ENCODE data around the gene RBMS1. TPM values are rescaled to one million over a fixed set of nuclear protein-coding genes. Genes with fewer than 3 reads are reported as not detected.
A peak's percentile ranks its signal among the peaks of the same experiment; 100 is the strongest.

Gene RBMS1
- total RNA-seq, 5 donors from 2014 or later (not counting 1 experiment from before 2014, with no cell fraction given) = 94.2 to 137 (median 105) TPM

GRCh38 chr2:160334028-160334741, 159.4 kb downstream of the RBMS1 start:
- CTCF ChIA-PET = interaction anchor here in 1 of 2 donors (0.9 to 3.4 kb wide), 4 partner anchors 10 to 729 kb away, joined by 3 to 16 read pairs (median 3); no protein-coding TSS in a partner anchor
- 56% methylated on average over 3 of the region's 4 CpGs for WGBS (ENCODE audit: insufficient coverage)
- Mint-ChIP-seq H3K36me3 (peaks cover 11% of the 10 kb centered on the region), H3K27ac (peak overlapping the region; percentile 87 to 90), H3K4me1 (peaks cover 90 to 93% (median 92%) of the 10 kb centered on the region in 3 donors), H3K27me3 (no peaks in the 10 kb centered on the region), H3K4me3 (no peak overlapping the region), H3K9me3 (no peaks in the 10 kb centered on the region)
- peaks cover 0 to 1% of the 10 kb centered on the region in 2 donors for H3K36me3 ChIP-seq (ENCODE audit: control insufficient read depth in 2 of 2, extremely low read depth in 1 of 2, insufficient read depth in 1 of 2, low read length in 1 of 2)
- POLR2A ChIA-PET = interaction anchor here in 1 of 2 donors (0.6 kb wide), 1 partner anchor 155 kb away, joined by 3 read pairs; no protein-coding TSS in a partner anchor
- H3K4me1 ChIP-seq (ENCODE audit: control insufficient read depth in 1 of 2, extremely low read depth in 1 of 2, insufficient read depth in 2 of 2, low read length in 2 of 2) = peaks cover 36 to 45% of the 10 kb centered on the region in 2 experiments
- DNase-seq = peak in 1 of 35 experiments; percentile 10
- H3K9me3 ChIP-seq = no peaks in the 10 kb centered on the region
- H3K4me3 ChIP-seq (ENCODE audit: control insufficient read depth in 1 of 2, extremely low read depth in 1 of 2, low read length in 1 of 2) = no peak overlapping the region
- H3K27ac ChIP-seq (ENCODE audit: low read length) = peak overlapping the region; percentile 8
- no peaks in the 10 kb centered on the region for H3K27me3 ChIP-seq (replicated peaks in 1 of 2; ENCODE audit: control insufficient read depth in 2 of 2, extremely low read depth in 1 of 2, insufficient read depth in 2 of 2, low read length in 1 of 2)
- peak in 3 of 4 experiments; percentile 20 to 32 (median 28) for ATAC-seq (replicated peaks in 1 of 4)

GRCh38 chr2:160333324-160334027, 160.1 kb downstream of the RBMS1 start:
- Mint-ChIP-seq H3K36me3 (peaks cover 8% of the 10 kb centered on the region), H3K9me3 (no peaks in the 10 kb centered on the region), H3K4me1 (peaks cover 90 to 93% (median 92%) of the 10 kb centered on the region in 3 donors), H3K27me3 (no peaks in the 10 kb centered on the region), H3K27ac (peak overlapping the region; percentile 87 to 90), H3K4me3 (no peak overlapping the region)
- ChIA-PET POLR2A (no interaction called here), CTCF (interaction anchor here in 1 of 2 donors (1.4 to 3.4 kb wide), 2 partner anchors 10 to 637 kb away, joined by 3 to 16 read pairs; no protein-coding TSS in a partner anchor)
- WGBS (ENCODE audit: insufficient coverage) = no CpG with 5 or more reads among the region's 2 CpGs
- DNase-seq (no peak), ATAC-seq (replicated peaks in 1 of 4) (peak in 1 of 4 experiments; percentile 64)
- no peak overlapping the region for H3K4me3 ChIP-seq (ENCODE audit: control insufficient read depth in 1 of 2, extremely low read depth in 1 of 2, low read length in 1 of 2)
- H3K36me3 ChIP-seq (ENCODE audit: control insufficient read depth in 2 of 2, extremely low read depth in 1 of 2, insufficient read depth in 1 of 2, low read length in 1 of 2) = peaks cover 0 to 2% of the 10 kb centered on the region in 2 donors
- H3K27ac ChIP-seq (ENCODE audit: low read length) = peak overlapping the region; percentile 25
- peaks cover 41 to 48% of the 10 kb centered on the region in 2 experiments for H3K4me1 ChIP-seq (ENCODE audit: control insufficient read depth in 1 of 2, extremely low read depth in 1 of 2, insufficient read depth in 2 of 2, low read length in 2 of 2)
- H3K27me3 ChIP-seq (replicated peaks in 1 of 2; ENCODE audit: control insufficient read depth in 2 of 2, extremely low read depth in 1 of 2, insufficient read depth in 2 of 2, low read length in 1 of 2) = no peaks in the 10 kb centered on the region
- H3K9me3 ChIP-seq = no peaks in the 10 kb centered on the region

- DNase-seq (peak in 9 of 35 experiments; percentile 4 to 52 (median 17)), ATAC-seq (replicated peaks in 1 of 4) (peak; percentile 31 to 82 (median 68))
- CTCF ChIA-PET = interaction anchor here (0.8 to 3.4 kb wide), 3 partner anchors 9 to 639 kb away, joined by 3 to 16 read pairs (median 3); no protein-coding TSS in a partner anchor
- peaks cover 8% of the 10 kb centered on the region for H3K36me3 Mint-ChIP-seq
- peaks cover 0 to 2% of the 10 kb centered on the region in 2 donors for H3K36me3 ChIP-seq (ENCODE audit: control insufficient read depth in 2 of 2, extremely low read depth in 1 of 2, insufficient read depth in 1 of 2, low read length in 1 of 2)
- H3K27ac Mint-ChIP-seq = peak overlapping the region; percentile 60 to 68
- no peaks in the 10 kb centered on the region for H3K9me3 ChIP-seq
- H3K27me3 Mint-ChIP-seq = no peaks in the 10 kb centered on the region
- WGBS (ENCODE audit: insufficient coverage) = no CpG with 5 or more reads among the region's 2 CpGs
- no peaks in the 10 kb centered on the region for H3K9me3 Mint-ChIP-seq
- POLR2A ChIA-PET = no interaction called here
- no peak overlapping the region for H3K4me3 ChIP-seq (ENCODE audit: control insufficient read depth in 1 of 2, extremely low read depth in 1 of 2, low read length in 1 of 2)
- peaks cover 41 to 49% of the 10 kb centered on the region in 2 experiments for H3K4me1 ChIP-seq (ENCODE audit: control insufficient read depth in 1 of 2, extremely low read depth in 1 of 2, insufficient read depth in 2 of 2, low read length in 2 of 2)
- H3K27me3 ChIP-seq (replicated peaks in 1 of 2; ENCODE audit: control insufficient read depth in 2 of 2, extremely low read depth in 1 of 2, insufficient read depth in 2 of 2, low read length in 1 of 2) = no peaks in the 10 kb centered on the region
- H3K4me1 Mint-ChIP-seq = peaks cover 94 to 98% (median 95%) of the 10 kb centered on the region in 3 donors
- H3K4me3 Mint-ChIP-seq = peak overlapping the region in 2 of 3 donors; percentile 28 to 59
- no peak overlapping the region for H3K27ac ChIP-seq (ENCODE audit: low read length)
Observed at GRCh38 chr2:160332318-160332717, 161.3 kb downstream of the RBMS1 start.

GRCh38 chr2:160331258-160332025, 162.2 kb downstream of the RBMS1 start:
- DNase-seq = no peak
- Mint-ChIP-seq H3K27ac (peak overlapping the region; percentile 56 to 71), H3K27me3 (no peaks in the 10 kb centered on the region), H3K4me3 (peak overlapping the region in 2 of 3 donors; percentile 2 to 59), H3K4me1 (peaks cover 95 to 98% (median 96%) of the 10 kb centered on the region in 3 donors), H3K36me3 (peaks cover 8% of the 10 kb centered on the region), H3K9me3 (no peaks in the 10 kb centered on the region)
- 33% methylated on average over 3 of the region's 6 CpGs for WGBS (ENCODE audit: insufficient coverage)
- ChIA-PET CTCF (interaction anchor here in 1 of 2 donors (0.5 to 0.7 kb wide), 2 partner anchors 385 to 730 kb away, joined by 3 read pairs; no protein-coding TSS in a partner anchor), POLR2A (interaction anchor here in 1 of 2 donors (1.1 kb wide), 1 partner anchor 9 kb away, joined by 3 read pairs; no protein-coding TSS in a partner anchor)
- no peaks in the 10 kb centered on the region for H3K27me3 ChIP-seq (replicated peaks in 1 of 2; ENCODE audit: control insufficient read depth in 2 of 2, extremely low read depth in 1 of 2, insufficient read depth in 2 of 2, low read length in 1 of 2)
- H3K4me1 ChIP-seq (ENCODE audit: control insufficient read depth in 1 of 2, extremely low read depth in 1 of 2, insufficient read depth in 2 of 2, low read length in 2 of 2) = peaks cover 35 to 55% of the 10 kb centered on the region in 2 experiments
- H3K36me3 ChIP-seq (ENCODE audit: control insufficient read depth in 2 of 2, extremely low read depth in 1 of 2, insufficient read depth in 1 of 2, low read length in 1 of 2) = peaks cover 0 to 2% of the 10 kb centered on the region in 2 donors
- ATAC-seq (replicated peaks in 1 of 4) = no peak
- no peaks in the 10 kb centered on the region for H3K9me3 ChIP-seq
- H3K4me3 ChIP-seq (ENCODE audit: control insufficient read depth in 1 of 2, extremely low read depth in 1 of 2, low read length in 1 of 2) = no peak overlapping the region
- H3K27ac ChIP-seq (ENCODE audit: low read length) = peak overlapping the region; percentile 2

- ATAC-seq (replicated peaks in 1 of 4) (peak in 1 of 4 experiments; percentile 18), DNase-seq (no peak)
- WGBS (ENCODE audit: insufficient coverage) = 85% methylated on average over 4 of the region's 9 CpGs
- H3K36me3 Mint-ChIP-seq = peaks cover 8% of the 10 kb centered on the region
- no peak overlapping the region for H3K27ac ChIP-seq (ENCODE audit: low read length)
- no peaks in the 10 kb centered on the region for H3K27me3 ChIP-seq (replicated peaks in 1 of 2; ENCODE audit: control insufficient read depth in 2 of 2, extremely low read depth in 1 of 2, insufficient read depth in 2 of 2, low read length in 1 of 2)
- no peak overlapping the region for H3K4me3 ChIP-seq (ENCODE audit: control insufficient read depth in 1 of 2, extremely low read depth in 1 of 2, low read length in 1 of 2)
- H3K36me3 ChIP-seq (ENCODE audit: control insufficient read depth in 2 of 2, extremely low read depth in 1 of 2, insufficient read depth in 1 of 2, low read length in 1 of 2) = peaks cover 0 to 2% of the 10 kb centered on the region in 2 donors
- H3K9me3 ChIP-seq = no peaks in the 10 kb centered on the region
- no peaks in the 10 kb centered on the region for H3K9me3 Mint-ChIP-seq
- ChIA-PET POLR2A (interaction anchor here (0.7 to 1.1 kb wide), 3 partner anchors 30 to 74 kb away, joined by 3 to 7 read pairs (median 3); no protein-coding TSS in a partner anchor), CTCF (interaction anchor here in 1 of 2 donors (0.6 to 1.2 kb wide), 4 partner anchors 8 to 666 kb away, joined by 3 to 4 read pairs (median 3); no protein-coding TSS in a partner anchor)
- H3K27me3 Mint-ChIP-seq = no peaks in the 10 kb centered on the region
- H3K4me3 Mint-ChIP-seq = peak overlapping the region; percentile 25 to 48 (median 39)
- H3K4me1 ChIP-seq (ENCODE audit: control insufficient read depth in 1 of 2, extremely low read depth in 1 of 2, insufficient read depth in 2 of 2, low read length in 2 of 2) = peaks cover 33 to 64% of the 10 kb centered on the region in 2 experiments
- peaks cover 92 to 98% (median 95%) of the 10 kb centered on the region in 3 donors for H3K4me1 Mint-ChIP-seq
- peak overlapping the region; percentile 46 to 76 for H3K27ac Mint-ChIP-seq
Observed at GRCh38 chr2:160328811-160329527, 164.6 kb downstream of the RBMS1 start.

Data from T-cell (primary cell).